GM18867 (cell line): ENCODE data around the gene CACNA1G.
A peak's percentile ranks its signal among the peaks of the same experiment; 100 is the strongest.

Experiments
- ATAC-seq: cut with Tn5 transposase; IDR thresholded peaks from one replicate; pipeline ENCODE4 v1.9.1; 2021; ENCODE audit warnings: mild to moderate bottlenecking, moderate library complexity; ENCODE audit not compliant: unreplicated experiment

CACNA1G gene

DNA sequence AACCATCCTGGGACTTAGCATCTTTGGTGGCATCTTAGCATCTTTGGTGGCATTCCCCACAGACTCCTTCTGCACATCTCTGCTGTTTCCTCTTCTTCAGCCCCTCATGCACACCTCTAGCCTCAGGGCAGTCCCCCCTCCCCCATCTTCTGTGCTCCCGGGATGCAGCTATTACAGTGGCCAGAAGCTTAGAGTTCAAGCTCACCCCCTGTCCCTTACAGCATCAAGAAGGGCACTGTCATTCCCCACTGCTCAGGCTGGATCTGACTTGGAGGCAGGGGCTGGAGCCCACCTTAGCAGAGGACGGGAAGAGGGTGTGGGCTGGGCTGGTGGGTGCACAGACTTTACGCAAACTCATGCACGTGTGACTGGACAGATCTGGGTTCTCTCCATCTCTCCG, 27.3 kb upstream of the CACNA1G start:
- ATAC-seq = no peak

DNA sequence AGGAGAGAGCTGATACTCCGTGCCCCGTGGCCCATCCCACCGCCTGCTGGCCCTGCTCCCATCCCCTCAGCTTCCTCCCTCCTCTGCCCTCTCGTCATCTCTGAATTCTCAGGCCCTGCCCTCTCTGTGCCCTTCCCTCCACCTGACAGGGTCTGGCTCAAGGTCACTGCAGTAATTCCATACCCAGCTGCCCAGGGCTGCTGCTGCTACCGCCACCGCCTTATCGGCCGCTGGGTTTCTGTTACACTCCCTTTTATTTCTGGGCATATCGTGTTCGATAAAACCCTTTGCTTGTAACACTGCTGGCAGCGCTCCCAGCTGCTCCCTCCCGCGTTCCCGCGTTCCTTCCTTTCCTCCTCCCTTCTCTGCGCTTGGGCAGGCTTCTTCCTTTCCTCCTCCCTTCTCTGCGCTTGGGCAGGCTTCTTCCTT, 26.8 kb upstream of the CACNA1G start:
- ATAC-seq = no peak

DNA sequence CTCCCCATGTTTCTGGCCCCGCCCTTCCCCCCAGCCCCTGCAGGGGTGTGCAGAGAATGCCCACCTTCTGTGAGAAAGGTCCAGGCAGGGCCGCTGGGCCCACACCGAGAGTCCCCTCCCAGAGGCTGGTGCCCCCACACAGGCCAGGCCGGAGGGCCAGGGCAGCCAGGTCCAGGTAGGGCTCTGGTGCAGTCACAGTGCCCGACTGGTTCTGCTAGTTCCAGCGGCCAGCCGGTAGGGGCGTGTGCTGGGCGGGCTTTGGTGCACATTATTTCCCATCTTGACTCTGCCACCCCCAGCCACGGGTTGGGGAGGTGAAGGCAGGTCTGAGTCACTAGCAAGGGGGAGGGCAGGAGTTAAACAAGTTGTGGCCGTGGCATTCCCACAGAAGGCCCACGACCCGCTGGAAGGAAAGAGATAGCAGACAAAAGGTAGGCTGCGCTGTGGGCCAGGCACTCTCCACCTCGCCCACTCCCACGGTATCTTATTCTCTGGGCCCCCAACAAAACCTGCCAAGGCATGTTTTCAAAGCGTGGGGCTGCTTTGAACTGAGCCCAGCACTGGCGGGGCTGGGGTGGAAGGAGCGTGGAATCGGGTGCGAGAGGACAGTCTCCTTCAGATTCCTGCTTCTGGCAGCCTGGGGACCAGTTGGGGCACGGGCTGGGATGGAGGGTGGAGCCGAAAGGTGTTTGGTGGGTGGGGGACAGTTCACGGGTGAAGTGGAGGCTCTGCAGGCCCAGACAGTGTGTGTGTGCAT, 26.1 kb upstream of the CACNA1G start:
- no peak for ATAC-seq

DNA sequence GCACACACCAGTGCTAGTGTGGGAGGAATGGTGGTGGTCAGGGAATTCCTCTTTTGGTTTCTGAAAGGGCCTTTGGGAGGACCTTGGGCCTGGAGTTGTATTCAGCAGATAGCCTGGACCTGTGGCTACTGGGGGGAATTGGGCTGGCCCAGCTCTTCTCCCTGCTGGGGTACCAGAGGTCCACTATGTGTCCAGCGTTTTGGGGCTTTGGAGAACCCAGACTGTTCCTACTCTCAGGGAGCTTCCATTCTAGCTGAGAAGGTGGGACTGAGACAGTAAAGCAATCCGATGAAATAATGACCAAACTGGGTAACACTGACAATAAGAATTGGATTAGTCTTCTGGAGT, 25.6 kb upstream of the CACNA1G start:
- ATAC-seq = no peak

DNA sequence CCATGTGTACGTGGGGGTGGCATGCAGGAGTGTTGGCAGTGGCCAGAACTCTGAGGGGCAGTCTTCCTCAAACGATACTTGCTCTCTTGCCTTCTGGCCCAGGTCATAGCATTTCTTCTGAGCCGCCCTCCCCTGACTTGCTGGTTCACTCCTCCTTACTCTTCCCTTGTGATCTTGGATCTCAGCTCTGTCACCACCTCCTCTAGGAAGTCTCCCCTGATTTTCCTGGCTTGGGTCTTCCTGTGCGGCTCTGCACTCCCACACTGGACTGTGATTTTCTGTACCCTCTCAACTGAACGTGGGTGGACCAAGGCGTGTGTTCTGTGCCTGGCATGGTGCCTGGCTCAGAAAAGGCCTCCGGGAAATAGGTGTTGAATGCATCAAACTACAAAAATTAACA, 25.1 kb upstream of the CACNA1G start:
- no peak for ATAC-seq

DNA sequence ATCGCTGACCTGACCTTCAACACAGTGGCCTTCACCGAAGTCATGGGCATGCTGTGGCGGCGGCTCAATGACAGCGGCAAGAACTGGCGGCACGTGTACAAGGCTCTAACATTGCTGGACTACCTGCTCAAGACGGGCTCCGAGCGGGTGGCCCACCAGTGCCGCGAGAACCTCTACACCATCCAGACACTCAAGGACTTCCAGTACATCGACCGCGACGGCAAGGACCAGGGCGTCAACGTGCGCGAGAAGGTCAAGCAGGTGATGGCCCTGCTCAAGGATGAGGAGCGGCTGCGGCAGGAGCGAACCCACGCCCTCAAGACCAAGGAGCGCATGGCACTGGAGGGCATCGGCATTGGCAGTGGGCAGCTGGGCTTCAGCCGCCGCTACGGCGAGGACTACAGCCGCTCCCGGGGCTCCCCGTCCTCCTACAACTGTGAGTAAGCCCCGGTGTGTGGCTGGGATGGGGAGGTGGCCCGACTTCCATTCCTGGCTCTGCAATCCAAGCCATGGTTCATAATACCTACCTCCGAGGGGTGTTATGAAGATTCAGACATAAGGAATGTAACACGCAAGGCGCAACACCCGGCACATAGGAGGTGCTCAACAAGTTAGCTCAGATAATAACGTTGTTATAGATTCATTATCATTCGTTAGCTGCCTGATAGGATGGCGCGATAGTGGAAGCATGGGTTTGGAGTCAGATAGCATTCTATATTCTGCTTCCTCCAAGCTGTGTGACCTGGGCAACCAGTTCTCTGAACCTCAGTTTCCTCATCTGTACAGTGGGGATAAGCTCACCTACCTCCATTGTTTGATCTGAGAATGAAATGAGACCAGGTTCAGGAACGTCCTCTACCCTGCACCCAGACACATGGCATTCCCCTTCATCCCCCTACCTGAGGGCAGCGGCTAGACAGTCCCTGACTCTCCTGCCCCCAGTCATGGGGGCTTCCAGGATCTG, 23.6 kb upstream of the CACNA1G start:
- ATAC-seq = no peak

DNA sequence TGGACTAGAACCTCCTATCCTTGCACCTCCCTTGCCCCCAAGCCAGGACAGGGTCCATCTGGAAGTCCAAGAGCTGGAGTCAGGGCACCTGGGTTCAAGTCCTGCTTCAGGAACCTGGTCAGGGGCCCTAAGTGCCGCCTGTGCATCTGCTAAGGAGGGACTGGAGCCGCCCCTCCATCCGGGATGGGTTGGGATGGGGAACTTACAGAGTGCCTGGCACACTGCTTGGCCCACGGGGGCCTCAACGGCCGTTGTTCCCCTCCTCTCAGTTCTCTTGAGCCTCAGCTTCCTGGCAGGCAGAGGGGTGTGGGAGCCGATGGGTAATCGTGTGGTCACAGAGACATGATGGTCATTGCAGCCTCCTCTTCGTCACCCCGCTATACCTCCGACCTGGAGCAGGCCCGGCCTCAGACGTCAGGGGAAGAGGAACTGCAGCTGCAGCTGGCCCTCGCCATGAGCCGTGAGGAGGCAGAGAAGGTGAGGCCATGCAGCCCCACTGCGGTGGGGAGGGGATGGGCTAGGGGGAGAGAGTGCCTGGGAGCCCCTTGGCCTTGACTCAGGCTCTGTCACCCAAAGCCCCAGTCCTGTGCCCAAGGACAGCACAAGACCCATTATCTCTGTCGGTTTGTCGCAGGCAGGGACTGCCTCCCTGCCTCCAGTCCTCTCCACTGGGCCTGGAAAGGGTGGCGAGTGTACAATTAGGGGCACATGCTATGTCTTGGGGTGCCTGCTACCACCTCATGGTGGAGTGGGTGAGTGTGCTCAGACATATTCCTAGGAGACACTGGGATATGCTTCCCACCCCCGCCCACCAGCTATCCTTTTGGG, 22.6 kb upstream of the CACNA1G start:
- ATAC-seq = no peak

DNA sequence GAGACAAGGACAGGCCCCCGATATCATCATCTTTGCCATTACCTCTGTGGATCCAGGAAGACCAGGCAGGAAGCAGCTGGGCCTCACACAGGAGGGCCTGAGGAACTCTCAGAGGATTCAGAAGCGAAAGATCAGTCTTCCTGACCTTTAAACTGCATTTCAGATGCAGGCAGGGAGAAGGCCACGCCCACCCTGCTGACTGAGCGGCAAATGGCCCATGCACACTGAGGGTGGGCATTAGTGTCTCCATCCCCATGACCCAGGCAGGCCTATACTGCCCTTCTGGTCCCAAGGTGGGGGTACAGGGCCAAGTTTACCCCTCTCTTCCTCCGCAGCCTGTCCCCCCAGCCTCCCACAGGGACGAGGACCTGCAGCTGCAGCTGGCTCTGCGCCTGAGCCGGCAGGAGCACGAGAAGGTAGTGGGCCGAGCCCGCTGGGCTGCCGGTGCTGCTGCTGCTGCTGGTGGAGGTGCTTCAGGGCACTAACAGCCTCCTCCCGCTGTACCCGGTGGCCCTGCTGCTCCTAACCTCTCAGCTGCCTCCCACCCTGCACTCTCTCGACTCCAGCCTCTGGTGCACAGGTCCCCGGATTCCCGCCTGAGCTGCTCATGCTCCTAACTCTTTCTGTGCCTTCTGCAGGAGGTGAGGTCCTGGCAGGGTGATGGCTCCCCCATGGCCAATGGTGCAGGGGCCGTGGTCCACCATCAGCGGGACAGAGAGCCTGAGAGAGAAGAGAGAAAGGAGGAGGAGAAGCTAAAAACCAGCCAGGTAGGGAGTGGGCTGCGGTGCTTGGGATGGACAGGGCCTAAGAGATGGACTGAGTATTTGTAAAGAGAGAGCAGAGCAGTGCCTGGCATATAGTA, 21.7 kb upstream of the CACNA1G start:
- ATAC-seq = no peak

DNA sequence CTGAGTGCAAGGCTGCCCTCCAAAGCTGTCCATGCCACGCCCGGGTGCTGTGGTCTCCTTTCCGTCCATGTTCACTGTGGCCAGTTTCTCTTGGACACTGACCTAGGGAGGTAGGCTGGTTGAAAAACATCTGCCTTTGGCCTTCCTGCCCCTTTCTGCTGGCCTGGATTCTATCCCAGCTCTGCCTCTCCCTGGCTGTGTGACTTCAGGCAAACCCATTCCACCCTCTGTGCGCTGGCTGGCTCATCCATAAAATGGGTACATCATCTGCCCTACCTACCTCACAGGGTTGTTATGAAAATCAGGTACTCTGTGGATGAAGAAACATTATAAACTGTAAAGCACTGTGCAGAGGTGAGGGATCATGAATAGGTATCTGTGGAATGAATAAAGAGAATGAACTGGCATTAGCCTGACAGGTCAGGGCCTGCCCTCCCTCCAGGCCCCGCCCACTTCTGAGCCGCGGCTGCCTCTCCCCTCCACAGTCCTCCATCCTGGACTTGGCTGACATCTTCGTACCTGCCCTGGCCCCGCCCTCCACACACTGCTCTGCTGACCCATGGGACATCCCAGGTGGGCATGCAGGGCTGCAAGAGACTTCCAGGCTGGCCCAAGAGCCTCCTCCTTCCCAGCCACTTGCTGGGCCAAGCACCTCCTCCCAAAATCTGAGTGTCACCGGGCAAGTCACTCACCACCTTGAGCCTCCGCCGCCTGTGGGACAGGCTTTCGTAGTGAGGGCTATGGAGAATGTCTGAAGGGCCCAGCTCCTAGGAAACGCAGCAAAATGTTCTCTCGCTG, 20.6 kb upstream of the CACNA1G start:
- no peak for ATAC-seq

DNA sequence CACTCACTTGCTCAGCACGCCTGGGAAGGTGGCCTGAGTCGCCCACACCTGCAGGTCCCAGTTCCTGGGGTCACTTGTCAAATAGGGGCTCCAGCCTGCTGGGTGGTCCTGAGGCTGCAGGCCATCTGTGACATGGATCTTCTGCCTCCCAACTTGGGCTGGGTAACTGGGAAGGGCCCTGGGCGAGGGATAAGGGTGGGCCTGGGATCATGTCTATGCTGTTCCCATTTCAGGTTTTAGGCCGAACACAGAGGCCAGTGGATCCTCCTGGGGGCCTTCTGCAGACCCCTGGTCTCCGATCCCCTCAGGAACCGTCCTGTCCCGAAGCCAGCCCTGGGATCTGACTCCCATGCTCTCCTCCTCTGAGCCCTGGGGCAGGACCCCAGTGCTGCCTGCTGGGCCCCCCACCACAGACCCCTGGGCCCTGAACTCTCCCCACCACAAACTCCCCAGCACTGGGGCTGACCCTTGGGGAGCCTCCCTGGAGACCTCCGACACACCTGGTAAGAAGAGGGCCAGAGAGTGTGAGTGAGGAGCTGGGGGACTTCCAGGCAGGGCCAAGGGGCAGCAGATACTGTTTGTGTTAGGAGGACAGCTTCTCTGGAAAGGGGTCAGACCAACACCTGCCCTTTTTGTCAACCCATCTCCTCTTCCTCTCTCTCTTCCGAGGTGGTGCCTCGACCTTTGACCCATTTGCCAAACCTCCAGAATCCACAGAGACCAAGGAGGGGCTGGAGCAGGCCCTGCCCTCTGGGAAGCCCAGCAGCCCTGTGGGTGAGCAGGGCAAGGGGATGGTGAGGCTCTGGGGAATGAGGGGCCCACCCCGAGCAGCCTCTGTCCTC, 19.7 kb upstream of the CACNA1G start:
- ATAC-seq = no peak

DNA sequence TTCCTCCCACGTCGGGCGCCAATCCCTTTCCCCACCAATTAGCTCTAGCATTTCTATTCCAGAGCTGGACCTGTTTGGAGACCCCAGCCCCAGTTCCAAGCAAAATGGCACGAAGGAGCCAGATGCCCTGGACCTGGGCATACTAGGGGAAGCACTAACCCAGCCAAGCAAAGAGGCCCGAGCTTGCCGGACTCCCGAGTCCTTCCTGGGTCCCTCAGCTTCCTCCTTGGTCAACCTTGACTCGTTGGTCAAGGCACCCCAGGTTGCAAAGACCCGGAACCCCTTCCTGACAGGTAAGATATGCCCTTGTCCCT, 19.2 kb upstream of the CACNA1G start:
- no peak for ATAC-seq

DNA sequence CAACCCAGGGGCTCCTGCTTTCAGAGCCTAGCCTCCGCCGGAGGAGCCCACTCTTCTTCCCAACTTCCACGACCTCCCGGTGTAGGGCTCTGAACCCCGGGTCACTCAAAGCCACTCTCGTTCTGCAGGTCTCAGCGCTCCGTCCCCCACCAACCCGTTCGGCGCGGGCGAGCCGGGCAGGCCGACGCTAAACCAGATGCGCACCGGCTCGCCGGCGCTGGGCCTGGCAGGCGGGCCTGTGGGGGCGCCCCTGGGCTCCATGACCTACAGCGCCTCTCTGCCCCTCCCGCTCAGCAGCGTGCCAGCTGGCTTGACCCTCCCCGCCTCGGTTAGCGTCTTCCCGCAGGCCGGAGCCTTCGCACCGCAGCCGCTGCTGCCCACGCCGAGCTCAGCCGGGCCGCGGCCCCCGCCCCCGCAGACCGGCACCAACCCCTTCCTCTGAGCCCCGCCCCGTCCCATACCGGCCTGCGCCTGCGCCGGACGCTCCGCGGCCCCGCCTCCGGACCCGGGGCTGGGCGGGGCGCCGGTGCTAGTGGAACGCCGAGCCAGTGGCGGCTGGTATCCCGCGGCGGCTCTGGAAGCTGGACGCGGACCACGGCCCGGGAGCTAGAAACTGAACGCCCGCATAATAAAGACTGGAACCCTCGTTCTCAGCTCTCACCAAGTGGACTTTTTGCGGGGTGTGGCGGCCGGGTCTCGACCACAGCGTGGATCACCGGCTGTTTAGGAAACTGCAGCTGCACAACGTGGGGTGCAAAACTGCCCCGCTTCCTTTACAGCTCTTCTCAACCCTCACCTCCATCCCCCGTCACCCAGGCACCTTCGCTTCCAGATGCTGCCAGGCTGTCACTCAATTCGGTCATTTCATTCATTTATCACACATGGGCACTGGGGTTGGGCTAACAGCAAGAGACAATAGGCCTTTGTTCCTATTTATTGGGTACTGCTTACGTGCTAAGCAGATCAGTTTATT, 18.5 kb upstream of the CACNA1G start:
- peak; percentile 77 for ATAC-seq

DNA sequence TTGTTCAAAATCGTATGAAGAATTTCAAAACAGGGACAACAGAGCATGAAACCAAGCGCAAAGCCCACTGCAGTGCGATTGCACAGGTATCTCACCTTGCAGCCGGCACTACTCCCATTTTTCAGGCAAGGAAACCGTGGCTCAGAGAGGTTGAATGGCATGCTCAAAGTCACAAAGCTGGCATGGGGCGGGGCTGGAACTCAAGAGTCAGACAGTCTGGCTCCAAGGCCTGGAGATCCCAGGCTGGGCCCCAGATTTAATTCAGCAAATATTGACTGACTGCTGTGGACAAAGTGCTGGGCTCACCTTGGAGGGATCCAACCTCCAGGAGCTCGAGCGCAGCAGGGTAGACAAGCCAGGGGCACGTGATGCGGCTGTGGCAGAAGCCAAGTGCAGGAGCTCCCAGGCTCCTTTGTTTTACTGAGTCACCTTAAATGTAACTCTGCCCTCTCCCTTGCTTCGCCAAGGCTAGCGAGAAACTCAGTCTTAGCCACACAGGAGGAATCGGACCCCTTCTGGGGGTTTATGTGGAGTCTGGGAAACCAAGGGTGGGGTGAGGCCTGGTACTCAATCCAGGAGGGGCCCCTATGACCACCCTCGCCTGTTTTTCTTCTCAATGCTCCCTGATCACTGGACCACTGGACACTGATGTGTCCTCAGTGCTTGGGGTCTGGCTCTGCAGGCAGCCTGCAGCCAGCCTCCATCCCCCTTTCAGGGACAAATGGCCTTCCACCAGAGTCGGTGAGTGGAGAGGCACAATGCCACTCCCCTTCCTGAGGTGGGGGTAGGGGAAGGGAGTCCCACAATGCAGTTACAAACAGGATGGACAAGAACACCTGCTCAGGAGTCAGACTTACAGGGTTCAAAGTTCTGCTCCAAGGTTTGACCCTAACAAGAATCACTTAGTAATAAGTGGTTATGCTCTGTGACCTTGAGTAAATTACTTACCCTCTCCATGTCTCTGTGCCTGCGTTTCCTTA, 17.4 kb upstream of the CACNA1G start:
- no peak for ATAC-seq

DNA sequence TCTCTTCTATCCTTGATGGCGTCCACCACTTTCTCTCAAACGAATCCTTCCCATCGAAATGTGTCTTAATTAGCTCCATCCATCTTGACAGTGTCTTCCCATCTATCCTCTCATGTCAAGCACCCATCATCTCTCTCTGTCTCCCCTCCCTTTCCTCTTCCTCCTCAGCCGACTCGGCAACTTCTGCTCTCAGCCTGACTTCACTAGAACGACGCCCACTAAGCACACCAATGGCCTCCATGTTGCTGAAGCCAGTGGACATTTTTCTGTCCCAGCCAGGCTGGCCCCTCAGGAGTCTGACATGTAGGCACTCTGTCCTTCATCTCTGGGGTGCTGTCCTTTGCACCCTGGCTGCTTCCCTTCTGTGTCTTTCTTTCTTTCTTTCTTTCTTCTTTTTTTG, 16.0 kb upstream of the CACNA1G start:
- no peak for ATAC-seq

DNA sequence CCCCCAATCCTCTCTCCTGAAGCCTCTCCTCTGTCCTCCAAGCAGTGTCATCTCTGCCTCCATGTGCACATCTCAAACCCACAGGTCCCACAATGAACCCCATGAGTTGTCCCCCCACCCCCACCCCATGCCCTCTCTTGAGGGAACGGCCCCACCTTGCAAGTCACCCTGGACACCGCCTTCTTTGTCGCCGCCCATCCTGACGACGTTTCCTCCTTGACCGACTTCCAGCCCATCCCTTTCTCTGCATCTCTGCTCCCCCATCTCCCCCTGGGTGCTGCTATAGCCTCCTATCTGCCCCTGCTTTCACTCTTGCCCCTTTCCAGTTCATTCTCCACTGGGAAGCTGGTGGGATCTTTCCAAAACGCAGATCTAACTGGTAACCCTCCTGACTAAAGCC, 15.2 kb upstream of the CACNA1G start:
- no peak for ATAC-seq

DNA sequence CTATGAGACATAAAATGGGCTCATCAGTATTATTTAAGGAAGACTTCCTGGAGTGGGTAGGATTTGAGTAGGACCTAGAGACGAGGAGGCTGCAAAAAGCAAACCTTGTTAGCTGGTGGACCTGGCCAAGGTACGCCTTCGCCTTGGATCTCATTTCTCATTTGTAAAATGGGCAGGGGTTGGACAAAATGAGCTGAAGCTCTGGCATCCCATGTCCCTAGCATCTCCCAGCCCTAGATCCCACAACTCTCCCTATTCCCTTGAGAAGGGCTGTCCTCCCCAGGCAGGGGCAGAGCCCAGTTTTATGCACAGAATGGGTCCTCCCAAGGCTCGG, 13.8 kb upstream of the CACNA1G start:
- ATAC-seq = no peak
